Measurements from ENCODE around the gene TRPM3. TPM values are rescaled to one million over a fixed set of nuclear protein-coding genes. Genes with fewer than 3 reads are reported as not detected.

TRPM3 gene
- total and polyA plus RNA-seq, 2 of the 13 experiments (the other 11 are each of a cell fraction or from before 2014, with no cell fraction given), result not detected

DNA sequence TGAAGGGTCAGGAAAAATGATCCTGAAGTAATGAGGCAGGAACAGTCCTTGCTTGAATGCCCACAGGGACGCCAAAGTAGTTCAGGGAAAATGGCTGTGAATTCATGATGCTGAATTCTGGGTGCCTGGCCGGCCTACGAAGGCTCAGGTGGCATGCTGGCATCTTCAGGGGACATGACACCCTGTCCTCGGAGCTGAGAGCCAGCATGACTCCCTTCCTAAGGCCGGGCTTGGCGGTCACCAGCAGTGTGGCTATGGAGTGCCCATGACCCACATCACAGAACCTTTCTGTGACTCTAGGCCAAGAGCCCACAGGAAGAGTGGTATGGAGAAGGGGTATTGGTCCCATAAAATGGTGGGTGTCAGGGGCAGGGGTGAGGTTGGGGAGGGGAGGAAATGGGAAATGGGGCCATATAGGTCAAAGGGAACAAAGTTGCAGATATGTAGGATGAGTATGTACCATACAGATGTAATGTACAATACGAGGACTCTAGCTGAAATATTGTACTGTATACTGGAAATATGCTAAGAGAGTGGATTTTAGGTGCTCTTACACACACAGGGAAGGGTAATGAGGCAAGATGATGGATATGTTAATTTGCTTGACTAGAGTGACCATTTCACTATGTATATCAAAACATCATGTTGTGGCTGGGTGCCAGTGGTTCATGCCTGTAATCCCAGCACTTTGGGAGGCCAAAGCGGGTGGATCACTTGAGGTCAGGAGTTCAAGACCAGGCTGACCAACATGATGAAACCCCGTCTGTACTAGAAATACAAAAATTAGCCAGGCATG is 504.2 kb downstream of the TRPM3 start:
- 18% methylated on average over 6 of the region's 9 CpGs for WGBS (ENCODE audit: low lambda C conversion rate)
- H3K9me3 ChIP-seq (ENCODE audit: low read length), result no peaks in the 10 kb centered on the region
- H3K36me3 ChIP-seq (replicated peaks in 1 of 2; ENCODE audit: control insufficient read depth in 1 of 2, insufficient read depth in 2 of 2, low read length in 2 of 2), result no peaks in the 10 kb centered on the region
- in situ Hi-C loops (cut with HindIII; ENCODE audit: extremely low pct_ligation_motif_present, low pct_unique_long_range_greater_than_20kb), result no loop called here
- BruUV-seq (replicated peaks), result no TSS peak
- no peak overlapping the region for H3K9ac ChIP-seq (ENCODE audit: insufficient read depth, low read depth, low read length)
- no peak overlapping the region for H3K4me3 ChIP-seq (replicated peaks in 1 of 3; ENCODE audit: insufficient read depth in 1 of 3, low read depth in 2 of 3, low read length in 3 of 3)
- no peaks in the 10 kb centered on the region for H3K27me3 ChIP-seq (ENCODE audit: control insufficient read depth in 1 of 2, insufficient read depth in 2 of 2, low read length in 2 of 2)
- H2AFZ ChIP-seq (ENCODE audit: low read length), result no peak overlapping the region
- FAIRE-seq (no peak), ATAC-seq (no peak), DNase-seq (ENCODE audit: low spot score) (no peak)
- H4K20me1 ChIP-seq (ENCODE audit: insufficient read depth, low read length), result no peaks in the 10 kb centered on the region
- no peaks in the 10 kb centered on the region for H3K4me1 ChIP-seq (ENCODE audit: insufficient read depth, low read length)
- H3K4me2 ChIP-seq (ENCODE audit: low read depth, low read length), result no peak overlapping the region
- POLR2A ChIA-PET, result no interaction called here
- no peaks in the 10 kb centered on the region for H3K79me2 ChIP-seq (ENCODE audit: insufficient read depth, low read length)
- CTCF ChIA-PET (ENCODE audit: low intra/inter-chr PET ratio, low total read pairs), result no interaction called here
- H3K27ac ChIP-seq (ENCODE audit: extremely low read length, insufficient read depth, low read length), result no peak overlapping the region
- intact Hi-C loops (cut with micrococcal nuclease; ENCODE audit: unreplicated experiment), result no loop called here
- no peak for TF ChIP-seq PLRG1 (conservative IDR thresholded peaks at IDR 0.05)
- TF ChIP-seq AHR (CRISPR knock-in tag; IDR thresholded peaks at IDR 0.05), result no peak
- no peak for TF ChIP-seq ZFP62 (CRISPR knock-in tag; IDR thresholded peaks at IDR 0.05)
- TF ChIP-seq, protein P1, sequence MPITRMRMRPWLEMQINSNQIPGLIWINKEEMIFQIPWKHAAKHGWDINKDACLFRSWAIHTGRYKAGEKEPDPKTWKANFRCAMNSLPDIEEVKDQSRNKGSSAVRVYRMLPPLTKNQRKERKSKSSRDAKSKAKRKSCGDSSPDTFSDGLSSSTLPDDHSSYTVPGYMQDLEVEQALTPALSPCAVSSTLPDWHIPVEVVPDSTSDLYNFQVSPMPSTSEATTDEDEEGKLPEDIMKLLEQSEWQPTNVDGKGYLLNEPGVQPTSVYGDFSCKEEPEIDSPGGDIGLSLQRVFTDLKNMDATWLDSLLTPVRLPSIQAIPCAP (CRISPR knock-in tag; IDR thresholded peaks at IDR 0.05; ENCODE audit: low read depth), result no peak
- TF ChIP-seq, protein P2, sequence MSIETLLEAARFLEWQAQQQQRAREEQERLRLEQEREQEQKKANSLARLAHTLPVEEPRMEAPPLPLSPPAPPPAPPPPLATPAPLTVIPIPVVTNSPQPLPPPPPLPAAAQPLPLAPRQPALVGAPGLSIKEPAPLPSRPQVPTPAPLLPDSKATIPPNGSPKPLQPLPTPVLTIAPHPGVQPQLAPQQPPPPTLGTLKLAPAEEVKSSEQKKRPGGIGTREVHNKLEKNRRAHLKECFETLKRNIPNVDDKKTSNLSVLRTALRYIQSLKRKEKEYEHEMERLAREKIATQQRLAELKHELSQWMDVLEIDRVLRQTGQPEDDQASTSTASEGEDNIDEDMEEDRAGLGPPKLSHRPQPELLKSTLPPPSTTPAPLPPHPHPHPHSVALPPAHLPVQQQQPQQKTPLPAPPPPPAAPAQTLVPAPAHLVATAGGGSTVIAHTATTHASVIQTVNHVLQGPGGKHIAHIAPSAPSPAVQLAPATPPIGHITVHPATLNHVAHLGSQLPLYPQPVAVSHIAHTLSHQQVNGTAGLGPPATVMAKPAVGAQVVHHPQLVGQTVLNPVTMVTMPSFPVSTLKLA (IDR thresholded peaks at IDR 0.05), result no peak
- no peak for TF ChIP-seq ZNF780A (CRISPR knock-in tag; IDR thresholded peaks at IDR 0.05)
- TF ChIP-seq, protein P3, sequence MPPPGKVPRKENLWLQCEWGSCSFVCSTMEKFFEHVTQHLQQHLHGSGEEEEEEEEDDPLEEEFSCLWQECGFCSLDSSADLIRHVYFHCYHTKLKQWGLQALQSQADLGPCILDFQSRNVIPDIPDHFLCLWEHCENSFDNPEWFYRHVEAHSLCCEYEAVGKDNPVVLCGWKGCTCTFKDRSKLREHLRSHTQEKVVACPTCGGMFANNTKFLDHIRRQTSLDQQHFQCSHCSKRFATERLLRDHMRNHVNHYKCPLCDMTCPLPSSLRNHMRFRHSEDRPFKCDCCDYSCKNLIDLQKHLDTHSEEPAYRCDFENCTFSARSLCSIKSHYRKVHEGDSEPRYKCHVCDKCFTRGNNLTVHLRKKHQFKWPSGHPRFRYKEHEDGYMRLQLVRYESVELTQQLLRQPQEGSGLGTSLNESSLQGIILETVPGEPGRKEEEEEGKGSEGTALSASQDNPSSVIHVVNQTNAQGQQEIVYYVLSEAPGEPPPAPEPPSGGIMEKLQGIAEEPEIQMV (CRISPR knock-in tag; IDR thresholded peaks at IDR 0.05; ENCODE audit: low read depth), result no peak

All from HepG2 (cell line).